Measurements from ENCODE around the gene CD47.

CD47 gene

DNA sequence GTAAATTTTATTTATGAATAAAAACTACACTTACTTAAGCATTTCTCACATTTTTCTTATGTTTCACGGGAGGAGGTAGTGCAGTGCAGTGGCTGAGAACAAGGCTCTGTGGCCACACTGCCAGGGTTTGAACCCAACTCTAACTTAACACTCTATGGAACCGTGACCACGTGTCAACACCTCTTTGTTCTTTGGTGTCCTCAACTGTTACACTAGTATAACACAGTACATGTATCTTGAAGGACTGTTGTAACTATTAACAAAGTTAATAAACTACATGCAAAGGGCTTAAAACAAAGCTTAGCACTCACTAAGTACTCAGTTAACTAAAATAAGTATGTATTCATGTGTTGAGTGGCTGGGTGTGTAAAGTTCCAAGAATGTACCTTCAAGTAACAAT is 19.5 kb downstream of the CD47 start:
- DNase-seq (ENCODE audit: low read depth, low spot score): no peak
- TF ChIP-seq, protein P1, sequence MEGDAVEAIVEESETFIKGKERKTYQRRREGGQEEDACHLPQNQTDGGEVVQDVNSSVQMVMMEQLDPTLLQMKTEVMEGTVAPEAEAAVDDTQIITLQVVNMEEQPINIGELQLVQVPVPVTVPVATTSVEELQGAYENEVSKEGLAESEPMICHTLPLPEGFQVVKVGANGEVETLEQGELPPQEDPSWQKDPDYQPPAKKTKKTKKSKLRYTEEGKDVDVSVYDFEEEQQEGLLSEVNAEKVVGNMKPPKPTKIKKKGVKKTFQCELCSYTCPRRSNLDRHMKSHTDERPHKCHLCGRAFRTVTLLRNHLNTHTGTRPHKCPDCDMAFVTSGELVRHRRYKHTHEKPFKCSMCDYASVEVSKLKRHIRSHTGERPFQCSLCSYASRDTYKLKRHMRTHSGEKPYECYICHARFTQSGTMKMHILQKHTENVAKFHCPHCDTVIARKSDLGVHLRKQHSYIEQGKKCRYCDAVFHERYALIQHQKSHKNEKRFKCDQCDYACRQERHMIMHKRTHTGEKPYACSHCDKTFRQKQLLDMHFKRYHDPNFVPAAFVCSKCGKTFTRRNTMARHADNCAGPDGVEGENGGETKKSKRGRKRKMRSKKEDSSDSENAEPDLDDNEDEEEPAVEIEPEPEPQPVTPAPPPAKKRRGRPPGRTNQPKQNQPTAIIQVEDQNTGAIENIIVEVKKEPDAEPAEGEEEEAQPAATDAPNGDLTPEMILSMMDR (IDR thresholded peaks at IDR 0.05; ENCODE audit: insufficient read depth, low read length, missing control alignments): no peak
- POLR2A ChIA-PET: no interaction called here
- CTCF ChIA-PET: no interaction called here
- H3K4me3 ChIP-seq (ENCODE audit: low read depth, low read length): no peak overlapping the region

DNA sequence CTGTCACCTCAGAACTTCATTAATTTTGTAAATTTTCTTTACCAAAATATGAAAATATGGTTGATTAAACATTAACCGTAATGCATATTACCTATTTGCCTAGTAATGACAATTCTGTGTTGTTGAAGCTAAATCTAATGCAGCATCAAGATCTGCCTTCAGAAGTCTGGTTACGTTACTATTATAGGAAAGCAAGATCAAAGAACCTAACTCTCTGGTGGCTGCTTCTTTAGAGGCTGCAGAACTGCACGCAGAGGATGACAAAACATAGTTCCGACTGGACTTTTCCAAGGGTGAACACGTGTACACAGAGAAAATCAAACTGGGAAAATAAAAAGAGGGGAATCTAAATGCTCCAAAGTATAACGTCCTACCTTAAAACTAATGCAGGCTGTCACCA is 20.5 kb downstream of the CD47 start:
- TF ChIP-seq, protein P1 (IDR thresholded peaks at IDR 0.05; ENCODE audit: insufficient read depth, low read length, missing control alignments): no peak

DNA sequence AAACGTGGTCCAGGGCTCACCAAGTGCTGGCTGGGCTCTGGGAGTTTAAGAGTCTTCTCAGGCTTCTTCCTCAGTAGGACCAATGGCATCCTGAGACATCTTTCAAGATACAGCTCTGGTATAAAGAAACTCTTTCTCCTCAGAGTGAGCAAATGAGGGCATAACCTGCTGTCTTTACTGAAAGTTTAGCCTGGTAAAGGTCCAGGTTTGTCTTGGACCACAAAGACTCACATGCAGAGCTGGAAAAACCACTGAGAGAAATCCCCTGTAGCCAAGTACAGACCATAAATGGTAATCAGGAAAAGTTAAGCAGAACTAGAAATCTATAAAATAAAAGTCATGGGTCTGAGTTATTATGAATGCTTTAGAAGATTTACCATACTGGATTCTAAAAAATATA is 23.1 kb downstream of the CD47 start:
- CTCF ChIA-PET: interaction anchor here (1.3 kb wide), 1 partner anchor 10 kb away, joined by 3 read pairs; no protein-coding TSS in a partner anchor
- no peak for DNase-seq (ENCODE audit: low read depth, low spot score)
- no peak overlapping the region for H3K4me3 ChIP-seq (ENCODE audit: low read depth, low read length)
- TF ChIP-seq, protein P1 (IDR thresholded peaks at IDR 0.05; ENCODE audit: insufficient read depth, low read length, missing control alignments): no peak
- POLR2A ChIA-PET: no interaction called here

More for the DNA sequence above, 20.5 kb downstream of the CD47 start:
- ChIA-PET POLR2A (no interaction called here), CTCF (no interaction called here)
- H3K4me3 ChIP-seq (ENCODE audit: low read depth, low read length): no peak overlapping the region
- DNase-seq (ENCODE audit: low read depth, low spot score): no peak

DNA sequence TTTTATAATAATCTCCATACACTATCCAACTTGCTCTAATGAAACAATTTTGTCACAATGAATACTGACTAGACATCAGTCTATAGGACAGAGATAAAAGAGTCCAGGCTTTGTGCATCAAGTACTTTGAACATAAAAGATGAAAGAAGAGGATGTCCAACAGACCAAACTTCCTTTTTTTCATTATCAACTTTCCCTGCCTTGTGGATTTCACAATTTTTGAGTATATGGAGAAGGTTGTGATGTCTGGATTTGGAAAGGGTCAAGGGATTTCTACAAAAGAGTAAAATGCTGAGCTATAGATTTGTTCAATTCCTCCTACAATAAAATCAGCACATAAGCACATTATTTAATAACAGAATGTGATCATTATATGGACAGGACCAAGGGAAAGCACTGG is 25.7 kb downstream of the CD47 start:
- TF ChIP-seq, protein P1 (IDR thresholded peaks at IDR 0.05; ENCODE audit: insufficient read depth, low read length, missing control alignments): no peak
- DNase-seq (ENCODE audit: low read depth, low spot score): no peak
- CTCF ChIA-PET: no interaction called here
- POLR2A ChIA-PET: no interaction called here
- no peak overlapping the region for H3K4me3 ChIP-seq (ENCODE audit: low read depth, low read length)

DNA sequence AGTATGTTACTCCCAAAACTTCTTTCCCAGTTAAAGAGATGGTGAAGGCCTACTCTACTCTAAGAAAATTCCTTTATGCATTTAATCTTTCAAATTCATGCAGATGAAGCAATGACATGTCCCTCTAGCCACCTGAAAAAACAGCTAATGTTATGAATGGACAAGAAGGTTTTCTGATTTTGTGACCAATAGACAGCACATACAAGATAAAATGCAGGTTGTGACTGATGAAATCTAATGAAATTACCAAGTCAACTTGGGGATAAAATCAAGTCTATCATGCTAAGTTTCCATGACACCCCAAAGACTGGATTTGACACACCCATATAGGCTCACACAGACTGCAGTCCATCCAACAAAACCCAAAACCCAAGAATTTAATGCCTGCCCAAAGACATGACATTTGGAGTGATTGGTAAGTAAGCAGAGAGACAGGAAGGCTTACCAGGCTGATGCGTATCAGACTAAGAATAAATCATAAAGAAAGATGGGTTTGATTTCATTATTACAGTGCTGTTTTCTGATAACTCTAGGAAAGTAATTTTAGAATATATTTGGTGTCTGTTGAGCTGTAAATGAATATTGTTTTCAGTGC is 26.4 kb downstream of the CD47 start:
- no peak overlapping the region for H3K4me3 ChIP-seq (ENCODE audit: low read depth, low read length)
- no peak for DNase-seq (ENCODE audit: low read depth, low spot score)
- ChIA-PET POLR2A (no interaction called here), CTCF (no interaction called here)
- TF ChIP-seq, protein P1 (IDR thresholded peaks at IDR 0.05; ENCODE audit: insufficient read depth, low read length, missing control alignments): no peak

DNA sequence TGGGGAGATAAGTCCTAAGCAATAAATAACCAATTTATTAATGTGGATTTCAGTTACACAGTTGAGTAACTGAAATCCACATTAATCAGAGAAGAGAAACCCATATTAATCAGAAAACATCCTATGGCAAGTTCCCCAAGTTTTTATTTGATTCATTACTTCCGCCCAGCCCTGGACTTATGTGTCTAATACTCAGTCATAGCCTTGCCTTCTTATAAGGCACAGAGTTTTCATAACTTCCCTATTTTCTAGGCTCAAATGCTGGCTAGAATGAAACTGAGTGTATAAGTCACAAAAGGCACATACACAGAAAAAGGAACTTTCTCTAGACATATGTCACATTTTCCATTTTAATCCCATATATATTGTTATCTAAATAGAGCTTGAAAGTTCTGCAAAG is 28.8 kb downstream of the CD47 start:
- POLR2A ChIA-PET: no interaction called here
- CTCF ChIA-PET: no interaction called here
- TF ChIP-seq, protein P1 (IDR thresholded peaks at IDR 0.05; ENCODE audit: insufficient read depth, low read length, missing control alignments): no peak
- H3K4me3 ChIP-seq (ENCODE audit: low read depth, low read length): no peak overlapping the region
- no peak for DNase-seq (ENCODE audit: low read depth, low spot score)

Data from AG04449 (cell line).